NCI-H187 treated with DMSO at 0.1 percent for 48 hours (cell line): Measurements from ENCODE around the gene NKPD1.

Source experiments
- DNase-seq: peaks from one replicate; lab custom pipeline; 2025; lab: John Stamatoyannopoulos, UW

NKPD1 gene

GRCh38 chr19:45160870-45161737 is at the start of gene NKPD1:
Gene NKPD1, minus strand, starts transcription at chr19:45160982. Its CDS starts 832 bp downstream, at chr19:45160150.
- no peak for DNase-seq

GRCh38 chr19:45206328-45206727 is 45.5 kb upstream of the NKPD1 start:
- DNase-seq: no peak

- no peak for DNase-seq
Observed at GRCh38 chr19:45205810-45206209, 45.0 kb upstream of the NKPD1 start.

GRCh38 chr19:45202637-45203036 is 41.9 kb upstream of the NKPD1 start:
- DNase-seq: no peak

- no peak for DNase-seq
Observed at GRCh38 chr19:45200568-45200967, 39.8 kb upstream of the NKPD1 start.

GRCh38 chr19:45195764-45196163 is 35.0 kb upstream of the NKPD1 start:
- DNase-seq: no peak

GRCh38 chr19:45191375-45191774 is 30.6 kb upstream of the NKPD1 start:
- DNase-seq: no peak

GRCh38 chr19:45189971-45190370 is 29.2 kb upstream of the NKPD1 start:
- no peak for DNase-seq

GRCh38 chr19:45187421-45188100 is 26.8 kb upstream of the NKPD1 start:
- no peak for DNase-seq

GRCh38 chr19:45186509-45187334 is 25.9 kb upstream of the NKPD1 start:
- no peak for DNase-seq

GRCh38 chr19:45184115-45184514 is 23.3 kb upstream of the NKPD1 start:
- DNase-seq: no peak

- DNase-seq: no peak
Observed at GRCh38 chr19:45182758-45183157, 22.0 kb upstream of the NKPD1 start.

GRCh38 chr19:45180936-45181335 is 20.2 kb upstream of the NKPD1 start:
- DNase-seq: no peak

- DNase-seq: no peak
Observed at GRCh38 chr19:45179892-45180370, 19.1 kb upstream of the NKPD1 start.

GRCh38 chr19:45179072-45179891 is 18.5 kb upstream of the NKPD1 start:
- DNase-seq: no peak

GRCh38 chr19:45178262-45179071 is 17.7 kb upstream of the NKPD1 start, which contains the start of gene BLOC1S3:
Gene BLOC1S3, plus strand, starts transcription at chr19:45178784. Its CDS starts 513 bp downstream, at chr19:45179297.
- DNase-seq: peak; percentile 100

- no peak for DNase-seq
Observed at GRCh38 chr19:45177817-45178261, 17.1 kb upstream of the NKPD1 start, which contains the start of gene TRAPPC6A. Gene TRAPPC6A, minus strand, starts transcription at chr19:45178237. Its CDS starts 19 bp downstream, at chr19:45178218.

- peak; percentile 36 for DNase-seq
Observed at GRCh38 chr19:45175515-45176345, 14.9 kb upstream of the NKPD1 start.

GRCh38 chr19:45173816-45174215 is 13.0 kb upstream of the NKPD1 start:
- DNase-seq: no peak
